ENCODE results near the gene PDE4B.

DNA sequence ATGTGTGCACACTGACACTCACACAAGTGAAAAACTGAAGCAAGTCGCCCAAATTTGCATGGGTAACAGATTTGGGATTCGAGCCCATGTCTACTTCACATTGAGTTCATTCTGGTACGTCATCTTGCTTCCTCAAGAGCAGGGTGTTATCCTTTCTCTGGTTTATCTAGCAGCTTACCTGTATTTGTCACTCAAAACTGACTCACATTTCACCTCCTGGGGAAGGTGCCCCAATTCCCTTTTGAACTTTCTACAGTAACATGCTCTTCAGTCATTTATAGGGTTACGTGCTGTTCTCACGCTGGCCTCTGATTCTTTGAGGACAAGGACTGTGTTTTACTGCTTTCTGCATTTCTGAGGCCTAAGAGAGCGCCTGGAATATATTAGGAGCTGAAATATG is 162.8 kb downstream of the PDE4B start:
- TF ChIP-seq, protein P1, sequence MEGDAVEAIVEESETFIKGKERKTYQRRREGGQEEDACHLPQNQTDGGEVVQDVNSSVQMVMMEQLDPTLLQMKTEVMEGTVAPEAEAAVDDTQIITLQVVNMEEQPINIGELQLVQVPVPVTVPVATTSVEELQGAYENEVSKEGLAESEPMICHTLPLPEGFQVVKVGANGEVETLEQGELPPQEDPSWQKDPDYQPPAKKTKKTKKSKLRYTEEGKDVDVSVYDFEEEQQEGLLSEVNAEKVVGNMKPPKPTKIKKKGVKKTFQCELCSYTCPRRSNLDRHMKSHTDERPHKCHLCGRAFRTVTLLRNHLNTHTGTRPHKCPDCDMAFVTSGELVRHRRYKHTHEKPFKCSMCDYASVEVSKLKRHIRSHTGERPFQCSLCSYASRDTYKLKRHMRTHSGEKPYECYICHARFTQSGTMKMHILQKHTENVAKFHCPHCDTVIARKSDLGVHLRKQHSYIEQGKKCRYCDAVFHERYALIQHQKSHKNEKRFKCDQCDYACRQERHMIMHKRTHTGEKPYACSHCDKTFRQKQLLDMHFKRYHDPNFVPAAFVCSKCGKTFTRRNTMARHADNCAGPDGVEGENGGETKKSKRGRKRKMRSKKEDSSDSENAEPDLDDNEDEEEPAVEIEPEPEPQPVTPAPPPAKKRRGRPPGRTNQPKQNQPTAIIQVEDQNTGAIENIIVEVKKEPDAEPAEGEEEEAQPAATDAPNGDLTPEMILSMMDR (conservative IDR thresholded peaks at IDR 0.05; ENCODE audit: low read length), result no peak
- TF ChIP-seq EZH2phosphoT487 (IDR thresholded peaks at IDR 0.05; ENCODE audit: borderline replicate concordance, low read depth, low read length), result no peak
